Measurements from ENCODE around the gene NUP133.

NUP133 gene

GRCh38 chr1:229434005-229434640 lies 74.0 kb downstream of the NUP133 start, which contains the start of gene ACTA1:
TSS of gene ACTA1 (minus strand) at chr1:229434094. CDS start at chr1:229433115, 979 bp downstream.
- peaks cover 3 to 10% of the 10 kb centered on the region in 2 experiments for H3K36me3 ChIP-seq (ENCODE audit: control insufficient read depth in 2 of 2, insufficient read depth in 1 of 2, low read length in 2 of 2)
- POLR2A ChIA-PET: no interaction called here
- H3K27ac ChIP-seq (ENCODE audit: extremely low read depth, low read depth, low read length): no peak within 1 kb of the TSS
- TF ChIP-seq ZNF501 (tag by site-specific recombination; IDR thresholded peaks at IDR 0.05) (no peak), ZNF449 (tag by site-specific recombination; IDR thresholded peaks at IDR 0.05) (no peak)
- H3K4me1 ChIP-seq (ENCODE audit: control insufficient read depth, insufficient read depth, low read length): no peaks in the 10 kb centered on the region
- no peak within 1 kb of the TSS for H3K4me3 ChIP-seq (ENCODE audit: low read depth, low read length)
- H3K9me3 ChIP-seq (ENCODE audit: control insufficient read depth, insufficient read depth, low read depth, low read length): no peaks in the 10 kb centered on the region
- CTCF ChIA-PET: no interaction called here

GRCh38 chr1:229433364-229434004 lies 74.7 kb downstream of the NUP133 start:
- POLR2A ChIA-PET: no interaction called here
- TF ChIP-seq ZSCAN18 (tag by site-specific recombination; IDR thresholded peaks at IDR 0.05): no peak
- TF ChIP-seq, protein P1, sequence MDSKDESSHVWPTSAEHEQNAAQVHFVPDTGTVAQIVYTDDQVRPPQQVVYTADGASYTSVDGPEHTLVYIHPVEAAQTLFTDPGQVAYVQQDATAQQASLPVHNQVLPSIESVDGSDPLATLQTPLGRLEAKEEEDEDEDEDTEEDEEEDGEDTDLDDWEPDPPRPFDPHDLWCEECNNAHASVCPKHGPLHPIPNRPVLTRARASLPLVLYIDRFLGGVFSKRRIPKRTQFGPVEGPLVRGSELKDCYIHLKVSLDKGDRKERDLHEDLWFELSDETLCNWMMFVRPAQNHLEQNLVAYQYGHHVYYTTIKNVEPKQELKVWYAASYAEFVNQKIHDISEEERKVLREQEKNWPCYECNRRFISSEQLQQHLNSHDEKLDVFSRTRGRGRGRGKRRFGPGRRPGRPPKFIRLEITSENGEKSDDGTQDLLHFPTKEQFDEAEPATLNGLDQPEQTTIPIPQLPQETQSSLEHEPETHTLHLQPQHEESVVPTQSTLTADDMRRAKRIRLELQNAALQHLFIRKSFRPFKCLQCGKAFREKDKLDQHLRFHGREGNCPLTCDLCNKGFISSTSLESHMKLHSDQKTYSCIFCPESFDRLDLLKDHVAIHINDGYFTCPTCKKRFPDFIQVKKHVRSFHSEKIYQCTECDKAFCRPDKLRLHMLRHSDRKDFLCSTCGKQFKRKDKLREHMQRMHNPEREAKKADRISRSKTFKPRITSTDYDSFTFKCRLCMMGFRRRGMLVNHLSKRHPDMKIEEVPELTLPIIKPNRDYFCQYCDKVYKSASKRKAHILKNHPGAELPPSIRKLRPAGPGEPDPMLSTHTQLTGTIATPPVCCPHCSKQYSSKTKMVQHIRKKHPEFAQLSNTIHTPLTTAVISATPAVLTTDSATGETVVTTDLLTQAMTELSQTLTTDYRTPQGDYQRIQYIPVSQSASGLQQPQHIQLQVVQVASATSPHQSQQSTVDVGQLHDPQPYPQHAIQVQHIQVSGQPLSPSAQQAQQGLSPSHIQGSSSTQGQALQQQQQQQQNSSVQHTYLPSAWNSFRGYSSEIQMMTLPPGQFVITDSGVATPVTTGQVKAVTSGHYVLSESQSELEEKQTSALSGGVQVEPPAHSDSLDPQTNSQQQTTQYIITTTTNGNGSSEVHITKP (tag by site-specific recombination; IDR thresholded peaks at IDR 0.05): no peak
- no peak for TF ChIP-seq ZNF146 (tag by site-specific recombination; IDR thresholded peaks at IDR 0.05)
- TF ChIP-seq, protein P2, sequence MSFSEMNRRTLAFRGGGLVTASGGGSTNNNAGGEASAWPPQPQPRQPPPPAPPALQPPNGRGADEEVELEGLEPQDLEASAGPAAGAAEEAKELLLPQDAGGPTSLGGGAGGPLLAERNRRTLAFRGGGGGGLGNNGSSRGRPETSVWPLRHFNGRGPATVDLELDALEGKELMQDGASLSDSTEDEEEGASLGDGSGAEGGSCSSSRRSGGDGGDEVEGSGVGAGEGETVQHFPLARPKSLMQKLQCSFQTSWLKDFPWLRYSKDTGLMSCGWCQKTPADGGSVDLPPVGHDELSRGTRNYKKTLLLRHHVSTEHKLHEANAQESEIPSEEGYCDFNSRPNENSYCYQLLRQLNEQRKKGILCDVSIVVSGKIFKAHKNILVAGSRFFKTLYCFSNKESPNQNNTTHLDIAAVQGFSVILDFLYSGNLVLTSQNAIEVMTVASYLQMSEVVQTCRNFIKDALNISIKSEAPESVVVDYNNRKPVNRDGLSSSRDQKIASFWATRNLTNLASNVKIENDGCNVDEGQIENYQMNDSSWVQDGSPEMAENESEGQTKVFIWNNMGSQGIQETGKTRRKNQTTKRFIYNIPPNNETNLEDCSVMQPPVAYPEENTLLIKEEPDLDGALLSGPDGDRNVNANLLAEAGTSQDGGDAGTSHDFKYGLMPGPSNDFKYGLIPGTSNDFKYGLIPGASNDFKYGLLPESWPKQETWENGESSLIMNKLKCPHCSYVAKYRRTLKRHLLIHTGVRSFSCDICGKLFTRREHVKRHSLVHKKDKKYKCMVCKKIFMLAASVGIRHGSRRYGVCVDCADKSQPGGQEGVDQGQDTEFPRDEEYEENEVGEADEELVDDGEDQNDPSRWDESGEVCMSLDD (tag by site-specific recombination; IDR thresholded peaks at IDR 0.05): no peak
- TF ChIP-seq ZNF501 (tag by site-specific recombination; IDR thresholded peaks at IDR 0.05): no peak
- no peak for TF ChIP-seq ZNF324 (tag by site-specific recombination; IDR thresholded peaks at IDR 0.05)
- TF ChIP-seq ZFP41 (tag by site-specific recombination; IDR thresholded peaks at IDR 0.05; ENCODE audit: borderline replicate concordance): no peak
- TF ChIP-seq ZNF776 (tag by site-specific recombination; IDR thresholded peaks at IDR 0.05; ENCODE audit: borderline replicate concordance): no peak
- no peak for TF ChIP-seq ZNF391 (tag by site-specific recombination; IDR thresholded peaks at IDR 0.05; ENCODE audit: borderline replicate concordance, low read depth)
- TF ChIP-seq ZNF677 (tag by site-specific recombination; IDR thresholded peaks at IDR 0.05): no peak
- TF ChIP-seq ZNF416 (tag by site-specific recombination; IDR thresholded peaks at IDR 0.05): no peak
- TF ChIP-seq ZNF600 (tag by site-specific recombination; IDR thresholded peaks at IDR 0.05): no peak
- TF ChIP-seq ZNF449 (tag by site-specific recombination; IDR thresholded peaks at IDR 0.05): no peak
- no peak overlapping the region for H3K4me3 ChIP-seq (ENCODE audit: low read depth, low read length)

More at GRCh38 chr1:229433364-229434004, 74.7 kb downstream of the NUP133 start:
- no peaks in the 10 kb centered on the region for H3K4me1 ChIP-seq (ENCODE audit: control insufficient read depth, insufficient read depth, low read length)
- H3K9me3 ChIP-seq (ENCODE audit: control insufficient read depth, insufficient read depth, low read depth, low read length): no peaks in the 10 kb centered on the region
- H3K36me3 ChIP-seq (ENCODE audit: control insufficient read depth in 2 of 2, insufficient read depth in 1 of 2, low read length in 2 of 2): peaks cover 0 to 4% of the 10 kb centered on the region in 2 experiments; a peak in 1 of 3 replicates
- no peak overlapping the region for H3K27ac ChIP-seq (ENCODE audit: extremely low read depth, low read depth, low read length)
- CTCF ChIA-PET: no interaction called here
